GM12878 (cell line): ENCODE data around the gene SULT1A1. TPM values are rescaled to one million over a fixed set of nuclear protein-coding genes. Genes with fewer than 3 reads are reported as not detected.
"Not testable (repeated sequence)": the region's sequence is repeated elsewhere in the genome, so short reads cannot be mapped to it uniquely, and the experiment has no call there.

Experiments
- ATAC-seq: fragments of 200-7000 bp; cut with Tn5 transposase; 3 replicates; pipeline ENCODE4 v1.9.1; 2020; ENCODE audit warnings: mild to moderate bottlenecking, moderate library complexity
- BruUV-seq: library from RNA; stranded (reverse); fragments of 400-500 nt; replicated peaks from 2 replicates; lab custom pipeline; 2021; lab: Mats Ljungman, UMichigan
- CTCF ChIA-PET: fragments of 300-600 bp; sonication (Branson Sonifier 250); formaldehyde crosslinking; extraction: SDS; loops from one replicate; lab custom pipeline; 2021; ENCODE audit warnings: inconsistent platforms; lab: Yijun Ruan, JAX
- POLR2A ChIA-PET: fragments of 350-600 bp; formaldehyde crosslinking; extraction: SDS; loops from one replicate; lab custom pipeline; 2021; ENCODE audit warnings: inconsistent platforms; lab: Charles Lee
- RAD21 ChIA-PET: fragments of 300-600 bp; sonication (Branson Sonifier 250); formaldehyde crosslinking; loops from one replicate; lab custom pipeline; 2023; ENCODE audit warnings: antibody characterized with exemption; ENCODE audit not compliant: unreplicated experiment; lab: Charles Lee
- SMC1A ChIA-PET: fragments of 300-600 bp; sonication (Branson Sonifier 250); formaldehyde crosslinking; loops from one replicate; lab custom pipeline; 2023; ENCODE audit not compliant: unreplicated experiment, uncharacterized antibody; lab: Charles Lee
- DNase-seq: peaks from one replicate; pipeline ENCODE4 v3.0.0-alpha.2; 2011; ENCODE audit warnings: low read depth, low spot score
- FAIRE-seq: peaks from 3 replicates; lab custom pipeline; 2011; peaks lifted over from hg19 to GRCh38; lab: Jason Lieb, UNC
- H2AFZ ChIP-seq: 2 replicates; pipeline ENCODE4 v1.6.0; 2011; ENCODE audit warnings: low read depth, low read length, control low read depth; ENCODE audit not compliant: control insufficient read depth
- H3K27ac ChIP-seq: 2 replicates; pipeline ENCODE4 v1.5.1; 2011; ENCODE audit warnings: control low read depth; ENCODE audit not compliant: control insufficient read depth, insufficient read depth
- H3K27me3 ChIP-seq, 2 experiments: replicated peaks in 1 of 2; 2 replicates each; pipeline versions ENCODE4 v1.6.0 to v1.6.1; 2011; ENCODE audit warnings: low read length in 1 of 2; ENCODE audit not compliant: control insufficient read depth in 2 of 2, insufficient read depth in 2 of 2
- H3K36me3 ChIP-seq, 2 experiments: 2 replicates each; pipeline ENCODE4 v1.5.1; 2011; ENCODE audit warnings: low read length in 1 of 2; ENCODE audit not compliant: control insufficient read depth in 2 of 2, insufficient read depth in 2 of 2
- H3K4me1 ChIP-seq: 2 replicates; pipeline ENCODE4 v1.6.1; 2011; ENCODE audit warnings: mild to moderate bottlenecking, low read length, moderate library complexity, mixed read lengths; ENCODE audit not compliant: control insufficient read depth, insufficient read depth
- H3K4me2 ChIP-seq: 2 replicates; pipeline ENCODE4 v1.6.0; 2011; ENCODE audit warnings: control low read depth; ENCODE audit not compliant: control insufficient read depth, insufficient read depth
- H3K4me3 ChIP-seq: fragments of 200-600 bp; sonication (generic); 2 replicates; pipeline ENCODE4 v1.5.1; 2016
- H3K79me2 ChIP-seq: 2 replicates; pipeline ENCODE4 v1.6.0; 2011; ENCODE audit warnings: low read length; ENCODE audit not compliant: control insufficient read depth, insufficient read depth
- H3K9ac ChIP-seq: 2 replicates; pipeline ENCODE4 v1.8.0; 2011; ENCODE audit warnings: low read length, control low read depth, mixed read lengths; ENCODE audit not compliant: control insufficient read depth, insufficient read depth
- H3K9me3 ChIP-seq: replicated peaks from 3 replicates; pipeline ENCODE4 v1.5.1; 2011; ENCODE audit warnings: mild to moderate bottlenecking, low read length; ENCODE audit not compliant: control insufficient read depth, insufficient read depth
- H4K20me1 ChIP-seq: 2 replicates; pipeline ENCODE4 v1.6.0; 2011; ENCODE audit not compliant: control insufficient read depth, insufficient read depth
- BCLAF1 ChIP-seq: fragments of 450-650 bp; IDR thresholded peaks from 2 replicates; pipeline ENCODE4 v1.6.1; 2017; ENCODE audit warnings: antibody characterized with exemption, mild to moderate bottlenecking, moderate library complexity
- CREM ChIP-seq: IDR thresholded peaks from 2 replicates; pipeline ENCODE4 v1.6.1; 2014; ENCODE audit warnings: antibody characterized with exemption, low read depth
- CTCF ChIP-seq, 3 experiments: IDR thresholded peaks in 2 of 3; conservative IDR thresholded peaks in 1 of 3; 2 replicates each; pipeline ENCODE4 v1.5.1; 2011; ENCODE audit warnings: low read depth in 3 of 3, low read length in 3 of 3, mild to moderate bottlenecking in 3 of 3, control low read depth in 2 of 3, moderate library complexity in 2 of 3, inconsistent platforms in 1 of 3, mixed read lengths in 1 of 3; ENCODE audit not compliant: control insufficient read depth in 2 of 3, insufficient read depth in 1 of 3; ENCODE audit errors: extremely low read depth in 1 of 3
- EP300 ChIP-seq, 2 experiments: fragments of 150-350 bp in 1 of 2; IDR thresholded peaks; 2 replicates each; pipeline ENCODE4 v1.6.1; 2011 to 2012; ENCODE audit warnings: low read depth in 2 of 2, low read length in 2 of 2, borderline replicate concordance in 1 of 2, improper control_type of control experiment in 1 of 2, inconsistent platforms in 1 of 2; ENCODE audit not compliant: control insufficient read depth in 1 of 2
- IRF4 ChIP-seq: IDR thresholded peaks from 2 replicates; pipeline ENCODE4 v1.6.1; 2011; ENCODE audit warnings: low read depth, low read length
- MEF2B ChIP-seq: fragments of 450-650 bp; IDR thresholded peaks from 2 replicates; pipeline ENCODE4 v1.6.1; 2018; ENCODE audit warnings: mild to moderate bottlenecking, moderate library complexity; ENCODE audit not compliant: partially characterized antibody, poor library complexity, severe bottlenecking
- MYC ChIP-seq: IDR thresholded peaks from 2 replicates; pipeline ENCODE4 v1.6.1; 2011; ENCODE audit warnings: mild to moderate bottlenecking, low read length, moderate library complexity, inconsistent platforms; ENCODE audit not compliant: insufficient read depth, insufficient replicate concordance, insufficient read length, severe bottlenecking
- PAX8 ChIP-seq: fragments of 450-650 bp; IDR thresholded peaks from 2 replicates; pipeline ENCODE4 v1.6.1; 2017; ENCODE audit warnings: mild to moderate bottlenecking, moderate library complexity
- SPI1 ChIP-seq: IDR thresholded peaks from 2 replicates; pipeline ENCODE4 v1.6.1; 2011; ENCODE audit warnings: low read depth, mild to moderate bottlenecking, low read length, moderate library complexity, borderline replicate concordance; ENCODE audit not compliant: insufficient read depth
- WGBS: methylation state at CpG from one replicate; pipeline ENCODE4 v1.1.6; 2016; ENCODE audit warnings: low lambda C conversion rate; ENCODE audit not compliant: insufficient replicate concordance, insufficient coverage; ENCODE audit errors: missing lambda C conversion rate; 5-methylcytosine and 5-hydroxymethylcytosine counted together
- in situ Hi-C: fragments of 300-500 bp; cut with MboI; formaldehyde crosslinking; loops from 9 replicates; pipeline ENCODE4 v1.14.3; 2018; ENCODE audit warnings: mixed read lengths
- intact Hi-C: fragments of 100-400 bp; cut with micrococcal nuclease; formaldehyde crosslinking; loops from one replicate; pipeline ENCODE4 v1.14.2; 2022; ENCODE audit not compliant: unreplicated experiment
- polyA plus RNA-seq, 11 experiments: library from polyadenylated mRNA; depleted of rRNA in 4 of 11; unstranded in 6 of 11; stranded (reverse) in 5 of 11; fragments of >200 nt; fragmentation: Nextera tagmentation in 4 of 11; fragmentation: Illumina TruSeq in 1 of 11; extraction: Ambion mirVana in 4 of 11; extraction: Trizol in 1 of 11; gene quantifications; 1 replicate in 1 of 11; 2 replicates in 10 of 11; pipeline versions ENCODE4 v1.2.1 to v1.2.3, GENCODE V29; 2011 to 2016; ENCODE audit warnings: inconsistent platforms in 2 of 11, missing spikeins in 2 of 11, low read depth in 1 of 11
- total RNA-seq, 4 experiments: library from RNA; depleted of rRNA in 3 of 4; stranded (reverse); fragments of >200 nt in 3 of 4; fragmentation: Illumina TruSeq in 1 of 4; extraction: Trizol in 1 of 4; gene quantifications; 2 replicates each; pipeline versions ENCODE4 v1.2.1 to v1.2.3, GENCODE V29; 2013 to 2021

The SULT1A1 gene
- total and polyA plus RNA-seq, 10 of the 15 experiments (the other 5 are each of a cell fraction or from before 2014, with no cell fraction given): 0.03 to 1.5 (median 0.76) TPM; not detected in 1

GRCh38 chr16:28595451-28595850 lies 14.4 kb downstream of the SULT1A1 start:
- FAIRE-seq, intact Hi-C loops, ATAC-seq, CTCF ChIA-PET, DNase-seq, H3K4me2 ChIP-seq, H3K4me3 ChIP-seq, in situ Hi-C loops, H3K36me3 ChIP-seq, H3K27ac ChIP-seq, H4K20me1 ChIP-seq, H2AFZ ChIP-seq, H3K9ac ChIP-seq, POLR2A ChIA-PET, H3K79me2 ChIP-seq, SMC1A ChIA-PET, H3K4me1 ChIP-seq, RAD21 ChIA-PET, BruUV-seq, H3K27me3 ChIP-seq, H3K9me3 ChIP-seq: not testable (repeated sequence)
- 72% methylated on average over 5 of the region's 6 CpGs for WGBS

GRCh38 chr16:28592979-28593553 lies 16.8 kb downstream of the SULT1A1 start:
- no TSS peak for BruUV-seq
- in situ Hi-C loops (no loop called here), intact Hi-C loops (no loop called here)
- ChIA-PET POLR2A (interaction anchor here (0.6 kb wide), 1 partner anchor 39 kb away, joined by 3 read pairs; no protein-coding TSS in a partner anchor), SMC1A (no interaction called here), RAD21 (no interaction called here), CTCF (interaction anchor here (1.5 kb wide), 1 partner anchor 9 kb away, joined by 5 read pairs; no protein-coding TSS in a partner anchor)
- H3K36me3 ChIP-seq: peaks cover 5 to 13% of the 10 kb centered on the region in 2 experiments; a peak in 3 of 4 replicates
- WGBS: 79% methylated on average over 11 of the region's 13 CpGs
- DNase-seq (no peak), FAIRE-seq (no peak), ATAC-seq (no peak)
- H3K9ac ChIP-seq: no peak overlapping the region
- no peaks in the 10 kb centered on the region for H3K4me1 ChIP-seq
- no peaks in the 10 kb centered on the region for H3K27me3 ChIP-seq
- H3K4me3 ChIP-seq: no peak overlapping the region
- H3K27ac ChIP-seq: no peak overlapping the region
- no peak overlapping the region for H2AFZ ChIP-seq
- no peaks in the 10 kb centered on the region for H4K20me1 ChIP-seq
- no peaks in the 10 kb centered on the region for H3K9me3 ChIP-seq
- no peak overlapping the region for H3K4me2 ChIP-seq
- no peaks in the 10 kb centered on the region for H3K79me2 ChIP-seq
- TF ChIP-seq SPI1 (no peak), CREM (no peak), IRF4 (no peak), PAX8 (no peak), MYC (no peak), BCLAF1 (no peak), EP300 (IDR thresholded peaks at IDR 0.05; ENCODE audit: borderline replicate concordance in 1 of 2, control insufficient read depth in 1 of 2, low read depth in 2 of 2, low read length in 2 of 2) (no peak), CTCF (IDR thresholded peaks at IDR 0.05 in 2 of 3, conservative IDR thresholded peaks at IDR 0.05 in 1 of 3; ENCODE audit: control insufficient read depth in 2 of 3, extremely low read depth in 1 of 3, insufficient read depth in 1 of 3, low read depth in 3 of 3, low read length in 3 of 3) (no peak), MEF2B (no peak)
